Natural killer cell treated with Interleukin-12 subunit alpha and Interleukin-12 subunit beta and Interleukin-15 and Interleukin-18, amount 100 ng/mL, for 72 hours (primary cell): Measurements from ENCODE around the gene SLC39A11. TPM values are rescaled to one million over a fixed set of nuclear protein-coding genes. Genes with fewer than 3 reads are reported as not detected.

Experiments used
- ATAC-seq, 2 donors: fragments of 150-1000 bp; cut with Tn5 transposase in 1 of 2; sonication (Bioruptor Pico), chemical (Tn5 transposase) in 1 of 2; 2 replicates each; pipeline ENCODE4 v1.10.0; 2021
- DNase-seq: peaks from one replicate; pipeline ENCODE4 v3.0.0; 2022; ENCODE audit warnings: low spot score
- H3K27ac Mint-ChIP-seq, 2 donors: 1 replicate in 1 of 2; 2 replicates in 1 of 2; pipeline ENCODE4 v1.8.0; 2022; ENCODE audit warnings: mixed read lengths in 2 of 2, mild to moderate bottlenecking in 1 of 2, moderate library complexity in 1 of 2
- H3K27me3 Mint-ChIP-seq, 2 donors: 1 replicate in 1 of 2; 2 replicates in 1 of 2; pipeline ENCODE4 v1.8.0; 2022; ENCODE audit warnings: mixed read lengths in 2 of 2
- H3K36me3 Mint-ChIP-seq: one replicate; pipeline ENCODE4 v1.8.0; 2022; ENCODE audit warnings: mixed read lengths
- H3K4me1 Mint-ChIP-seq, 2 donors: 1 replicate in 1 of 2; 2 replicates in 1 of 2; pipeline ENCODE4 v1.8.0; 2022; ENCODE audit warnings: low read depth in 2 of 2, mixed read lengths in 2 of 2, mild to moderate bottlenecking in 1 of 2
- H3K4me3 Mint-ChIP-seq: one replicate; pipeline ENCODE4 v1.8.0; 2022; ENCODE audit warnings: mixed read lengths
- H3K9me3 Mint-ChIP-seq: 2 replicates; pipeline ENCODE4 v1.8.0; 2022; ENCODE audit warnings: mixed read lengths
- total RNA-seq, 2 donors: library from RNA; stranded (reverse); gene quantifications; one replicate each; pipeline ENCODE4 v1.2.3, GENCODE V29; 2022

The SLC39A11 gene
- total RNA-seq, 2 donors from 2014 or later: 25.6 to 56.1 TPM

DNA sequence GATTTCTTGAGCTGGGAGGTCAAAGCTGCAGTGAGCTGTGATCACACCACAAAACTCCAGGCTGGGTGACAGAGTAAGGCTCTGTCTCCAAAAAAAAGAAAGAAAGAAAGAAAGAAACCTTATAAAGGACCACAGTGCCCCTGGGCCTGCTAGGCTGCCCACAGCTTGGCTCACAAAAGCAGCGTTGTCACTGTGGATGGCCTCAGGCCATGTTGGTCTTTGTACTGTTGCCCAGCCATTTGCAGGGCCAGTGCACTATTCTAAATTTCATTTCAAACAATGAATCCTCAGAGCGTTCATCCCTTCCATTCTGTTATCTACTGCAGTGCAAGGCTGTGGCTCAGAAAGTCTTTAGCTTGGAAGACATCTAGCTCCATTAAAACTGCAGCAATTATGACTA lies 208.4 kb downstream of the SLC39A11 start:
- DNase-seq: no peak

DNA sequence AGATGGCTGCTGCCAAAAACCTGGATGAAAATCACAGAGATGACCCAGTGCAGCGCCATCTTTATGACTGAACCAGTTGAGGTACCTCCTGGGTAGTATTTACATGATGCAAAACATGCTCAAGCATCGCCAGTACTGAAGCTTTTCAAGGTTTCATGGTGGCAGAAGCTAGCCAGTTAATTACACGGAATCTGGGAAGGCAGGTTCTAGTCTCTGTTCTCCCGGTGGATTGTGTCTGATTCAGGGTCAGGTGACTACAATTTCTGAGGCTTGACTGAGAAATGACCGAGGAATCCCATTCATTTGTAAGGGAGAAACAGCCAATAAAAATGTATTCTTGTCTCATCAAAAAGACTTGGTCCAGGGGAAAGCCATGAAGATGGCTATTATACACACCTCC lies 209.1 kb downstream of the SLC39A11 start:
- ATAC-seq (no peak), DNase-seq (no peak)
- peaks cover 0 to 17% of the 10 kb centered on the region in 2 donors for H3K4me1 Mint-ChIP-seq
- H3K9me3 Mint-ChIP-seq: peaks cover 11% of the 10 kb centered on the region
- H3K36me3 Mint-ChIP-seq: peaks cover 19% of the 10 kb centered on the region
- no peak overlapping the region for H3K4me3 Mint-ChIP-seq
- no peaks in the 10 kb centered on the region for H3K27me3 Mint-ChIP-seq
- no peak overlapping the region for H3K27ac Mint-ChIP-seq

More for the DNA sequence above, 208.4 kb downstream of the SLC39A11 start:
- Mint-ChIP-seq H3K27ac (no peak overlapping the region), H3K36me3 (peaks cover 15% of the 10 kb centered on the region), H3K27me3 (no peaks in the 10 kb centered on the region), H3K4me3 (no peak overlapping the region), H3K4me1 (peaks cover 0 to 17% of the 10 kb centered on the region in 2 donors), H3K9me3 (peaks cover 9% of the 10 kb centered on the region)
- ATAC-seq: no peak

DNA sequence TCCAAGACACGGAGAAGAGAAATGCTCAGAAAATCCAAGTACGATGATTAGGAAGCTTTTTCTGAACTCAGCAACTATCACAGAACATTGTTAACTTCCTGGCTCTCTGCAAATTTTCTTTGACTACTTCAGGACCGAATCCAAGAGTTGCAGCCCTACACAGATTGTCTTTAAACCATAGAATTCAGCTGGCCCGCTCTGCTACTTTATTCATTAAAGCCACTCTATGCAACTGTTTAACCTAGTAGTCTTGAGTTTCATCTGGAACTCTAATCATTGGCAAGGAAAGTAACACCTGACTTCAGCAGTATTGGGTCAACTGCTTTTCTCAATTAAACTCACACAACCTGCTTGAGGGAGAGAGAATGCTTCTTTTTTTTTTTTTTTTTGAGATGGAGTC lies 210.1 kb downstream of the SLC39A11 start:
- Mint-ChIP-seq H3K9me3 (peaks cover 12% of the 10 kb centered on the region), H3K4me1 (peaks cover 0 to 17% of the 10 kb centered on the region in 2 donors), H3K27me3 (no peaks in the 10 kb centered on the region), H3K27ac (no peak overlapping the region), H3K4me3 (no peak overlapping the region), H3K36me3 (peaks cover 24% of the 10 kb centered on the region)
- ATAC-seq (no peak), DNase-seq (no peak)

DNA sequence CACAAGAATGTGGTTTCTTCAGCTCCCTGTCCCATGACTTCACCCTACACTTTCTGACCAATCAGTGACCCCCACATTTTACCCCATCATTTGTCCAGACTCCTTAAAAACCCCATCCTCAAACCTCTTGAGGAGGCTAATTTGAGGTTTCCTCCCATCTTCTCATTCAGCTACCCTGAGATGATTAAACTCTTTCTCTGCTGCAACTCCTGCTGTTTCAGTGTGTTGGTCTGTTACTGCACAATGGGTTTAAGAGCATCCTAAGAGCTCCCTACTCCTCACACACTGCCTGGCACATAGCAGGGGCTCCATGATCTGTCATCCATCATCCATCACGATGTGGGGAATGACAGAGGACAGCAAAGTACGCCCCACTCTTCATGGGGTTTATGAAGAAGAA lies 212.6 kb downstream of the SLC39A11 start:
- no peaks in the 10 kb centered on the region for H3K4me1 Mint-ChIP-seq
- H3K27ac Mint-ChIP-seq: no peak overlapping the region
- H3K36me3 Mint-ChIP-seq: peaks cover 40% of the 10 kb centered on the region
- ATAC-seq (no peak), DNase-seq (no peak)
- H3K27me3 Mint-ChIP-seq: no peaks in the 10 kb centered on the region
- H3K4me3 Mint-ChIP-seq: no peak overlapping the region
- peaks cover 17% of the 10 kb centered on the region for H3K9me3 Mint-ChIP-seq

DNA sequence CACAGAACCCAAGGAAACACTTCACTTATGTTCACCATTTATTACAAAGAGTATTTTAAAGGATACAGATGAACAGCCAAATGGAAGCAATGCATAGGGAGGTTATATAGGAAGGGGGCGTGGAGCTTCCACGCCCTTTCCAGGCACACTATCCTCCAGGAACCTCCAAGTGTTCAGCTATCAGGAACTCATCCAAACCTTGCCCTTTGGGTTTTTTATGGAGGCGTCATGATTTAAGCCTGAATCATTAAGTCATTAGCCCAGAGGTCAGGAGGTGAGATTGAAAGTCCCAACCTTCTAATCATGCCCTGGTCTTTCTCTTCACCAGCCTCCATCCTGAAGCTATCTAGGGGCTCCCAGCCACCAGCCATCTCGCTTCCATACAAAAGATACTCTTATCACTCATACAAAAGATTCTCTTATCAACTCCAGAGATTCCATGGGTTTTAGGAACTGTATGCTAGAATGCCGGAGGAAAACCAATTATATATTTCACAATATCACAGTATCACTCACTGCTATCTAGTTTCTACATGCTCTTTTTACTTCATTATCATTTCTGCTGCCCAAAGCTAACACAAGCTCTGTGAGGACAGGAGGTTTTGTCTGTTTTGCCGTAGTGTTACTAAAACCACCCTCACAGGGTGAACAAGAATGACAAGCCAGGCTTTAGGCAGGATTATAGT lies 213.4 kb downstream of the SLC39A11 start:
- Mint-ChIP-seq H3K4me3 (no peak overlapping the region), H3K4me1 (no peaks in the 10 kb centered on the region), H3K27ac (no peak overlapping the region), H3K9me3 (peaks cover 19% of the 10 kb centered on the region), H3K27me3 (no peaks in the 10 kb centered on the region), H3K36me3 (peaks cover 46% of the 10 kb centered on the region)
- DNase-seq (no peak), ATAC-seq (no peak)

DNA sequence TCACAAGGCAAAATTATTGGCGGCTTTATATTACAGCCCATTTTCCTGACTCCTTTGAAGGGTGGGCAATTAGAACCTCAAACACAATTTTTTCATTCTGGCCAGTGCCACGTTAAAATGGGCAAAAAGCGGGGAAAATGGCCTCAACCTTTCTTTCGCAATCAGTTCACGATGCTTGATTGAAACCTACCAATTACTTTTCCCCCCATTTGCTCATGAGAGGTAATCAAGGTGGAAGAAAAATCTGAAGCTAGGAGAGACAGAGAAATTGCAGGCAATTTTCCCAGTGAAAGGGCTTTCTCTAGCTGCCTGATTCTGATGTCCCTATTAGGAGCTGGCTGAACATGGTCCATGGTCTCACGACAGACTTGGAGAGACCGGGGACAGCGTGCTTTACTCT lies 215.1 kb downstream of the SLC39A11 start:
- no peak for ATAC-seq
- no peaks in the 10 kb centered on the region for H3K27me3 Mint-ChIP-seq
- DNase-seq: no peak
- H3K4me1 Mint-ChIP-seq: peaks cover 0 to 2% of the 10 kb centered on the region in 2 donors
- H3K27ac Mint-ChIP-seq: no peak overlapping the region
- peaks cover 19% of the 10 kb centered on the region for H3K9me3 Mint-ChIP-seq
- H3K4me3 Mint-ChIP-seq: no peak overlapping the region
- H3K36me3 Mint-ChIP-seq: peaks cover 46% of the 10 kb centered on the region

DNA sequence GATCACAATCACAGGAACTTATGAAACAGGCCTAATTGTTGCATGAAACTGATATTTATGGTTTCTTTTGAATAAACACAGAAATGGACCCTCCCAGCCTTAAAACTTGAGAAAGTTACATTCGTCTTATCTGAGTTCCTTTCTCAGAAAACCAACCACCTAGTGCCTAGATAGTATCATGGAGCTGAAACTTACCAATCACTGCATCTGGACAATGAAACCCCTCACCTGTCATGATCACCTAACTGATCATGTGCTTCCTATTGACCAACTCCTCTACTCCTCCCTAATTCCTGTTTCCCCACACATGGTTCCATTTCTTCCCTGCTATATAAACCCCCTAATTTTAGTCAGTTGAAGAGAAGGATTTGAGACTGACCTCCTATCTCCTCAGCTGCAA lies 216.1 kb downstream of the SLC39A11 start:
- peaks cover 46% of the 10 kb centered on the region for H3K36me3 Mint-ChIP-seq
- no peak overlapping the region for H3K4me3 Mint-ChIP-seq
- DNase-seq (no peak), ATAC-seq (no peak)
- peaks cover 19% of the 10 kb centered on the region for H3K9me3 Mint-ChIP-seq
- H3K27me3 Mint-ChIP-seq: no peaks in the 10 kb centered on the region
- peaks cover 0 to 2% of the 10 kb centered on the region in 2 donors for H3K4me1 Mint-ChIP-seq
- H3K27ac Mint-ChIP-seq: no peak overlapping the region

DNA sequence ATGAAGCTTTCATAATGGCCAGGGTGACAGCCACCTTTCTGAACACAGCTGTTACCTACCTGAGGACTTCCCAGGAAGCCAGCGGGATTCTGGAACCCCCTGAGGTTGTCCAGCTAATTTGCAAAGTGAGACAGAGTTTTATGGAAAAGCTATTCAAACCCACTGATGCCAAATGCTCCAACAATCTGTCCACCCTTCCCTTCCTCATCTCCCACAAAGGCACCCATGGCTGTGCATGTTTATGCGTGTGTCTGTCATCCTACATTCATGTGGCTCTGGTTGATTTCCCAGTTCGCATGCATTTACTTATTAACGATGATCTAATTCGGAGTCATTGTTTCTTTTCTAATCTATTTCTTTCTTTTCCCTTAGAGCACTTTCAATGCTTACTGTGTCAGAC lies 217.1 kb downstream of the SLC39A11 start:
- Mint-ChIP-seq H3K27me3 (no peaks in the 10 kb centered on the region), H3K27ac (no peak overlapping the region), H3K4me3 (no peak overlapping the region), H3K9me3 (peaks cover 18% of the 10 kb centered on the region), H3K4me1 (peaks cover 0 to 2% of the 10 kb centered on the region in 2 donors), H3K36me3 (peaks cover 44% of the 10 kb centered on the region)
- ATAC-seq: no peak
- DNase-seq: no peak

DNA sequence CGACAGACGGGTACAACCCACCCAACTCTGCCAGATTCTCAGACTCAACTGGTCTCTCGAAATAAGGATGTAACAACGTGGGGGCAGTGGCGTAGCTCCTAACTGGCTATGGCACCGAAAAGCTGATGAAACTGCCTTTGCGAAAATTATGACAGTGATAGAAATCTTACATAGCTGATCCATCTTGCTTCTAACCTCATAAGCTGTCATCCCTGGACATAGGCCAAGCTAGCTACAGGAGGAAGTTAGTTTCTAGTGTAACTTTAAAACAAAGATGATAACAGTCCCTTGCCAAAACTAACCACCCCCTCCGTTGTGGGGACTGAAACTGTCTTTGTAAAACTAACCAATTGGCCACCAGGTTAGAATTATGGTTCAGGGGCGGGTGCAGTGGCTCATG lies 220.1 kb downstream of the SLC39A11 start:
- peaks cover 7% of the 10 kb centered on the region for H3K9me3 Mint-ChIP-seq
- DNase-seq (no peak), ATAC-seq (no peak)
- peaks cover 22% of the 10 kb centered on the region for H3K36me3 Mint-ChIP-seq
- H3K27ac Mint-ChIP-seq: no peak overlapping the region
- peaks cover 0 to 6% of the 10 kb centered on the region in 2 donors for H3K4me1 Mint-ChIP-seq
- no peaks in the 10 kb centered on the region for H3K27me3 Mint-ChIP-seq
- H3K4me3 Mint-ChIP-seq: no peak overlapping the region

DNA sequence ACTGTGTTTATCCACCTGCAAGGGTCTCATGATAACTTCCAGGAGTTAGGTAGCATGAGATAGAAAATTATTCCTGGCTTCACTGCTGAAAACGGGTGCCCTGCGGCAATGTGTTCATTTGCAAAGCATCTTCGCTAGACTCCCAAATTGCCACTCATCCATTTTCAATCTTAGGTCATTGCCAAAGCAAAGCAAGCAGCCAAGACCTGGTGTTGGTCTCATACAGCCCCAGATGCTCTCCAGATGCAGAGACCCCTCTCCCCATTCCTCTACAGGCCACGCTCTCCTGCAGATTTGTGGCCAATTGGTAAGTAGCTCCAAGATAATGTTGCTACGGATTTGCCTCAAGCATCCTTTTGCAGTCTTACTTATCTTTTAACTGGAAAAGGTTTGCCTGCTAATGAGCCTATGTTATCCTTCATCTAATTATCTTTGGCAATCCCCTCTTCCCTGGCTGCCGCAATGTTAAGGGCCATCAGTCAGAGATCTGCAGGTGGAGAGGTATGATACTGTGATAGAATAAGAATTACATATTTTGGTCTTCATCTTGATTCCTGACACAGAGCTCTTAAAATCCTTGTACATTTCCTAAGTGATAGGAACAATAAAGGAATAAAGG lies 222.0 kb downstream of the SLC39A11 start:
- Mint-ChIP-seq H3K9me3 (peaks cover 3% of the 10 kb centered on the region), H3K4me1 (peaks cover 9 to 15% of the 10 kb centered on the region in 2 donors), H3K4me3 (no peak overlapping the region), H3K27ac (no peak overlapping the region), H3K27me3 (no peaks in the 10 kb centered on the region), H3K36me3 (peaks cover 8% of the 10 kb centered on the region)
- ATAC-seq (no peak), DNase-seq (no peak)

DNA sequence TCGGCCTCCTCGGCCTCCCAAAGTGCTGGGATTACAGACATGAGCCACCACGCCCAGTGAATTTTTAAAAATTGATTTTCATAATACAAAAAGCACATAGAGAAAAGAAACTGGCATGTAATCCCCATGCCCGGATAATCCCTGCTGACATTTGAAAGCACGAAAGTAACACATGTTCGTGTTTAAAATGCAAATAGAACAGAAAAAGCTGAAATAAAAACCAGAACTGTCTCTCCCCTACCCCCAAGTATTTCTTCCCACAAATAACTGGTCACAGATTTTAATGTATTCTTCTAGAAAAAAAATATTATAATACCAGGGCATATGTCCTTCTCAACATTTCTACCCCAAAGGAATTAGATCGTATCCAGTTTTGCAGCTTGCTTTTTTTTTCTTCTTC lies 222.9 kb downstream of the SLC39A11 start:
- H3K9me3 Mint-ChIP-seq: no peaks in the 10 kb centered on the region
- peaks cover 3% of the 10 kb centered on the region for H3K36me3 Mint-ChIP-seq
- DNase-seq (no peak), ATAC-seq (no peak)
- no peak overlapping the region for H3K4me3 Mint-ChIP-seq
- peaks cover 9 to 15% of the 10 kb centered on the region in 2 donors for H3K4me1 Mint-ChIP-seq
- no peaks in the 10 kb centered on the region for H3K27me3 Mint-ChIP-seq
- H3K27ac Mint-ChIP-seq: no peak overlapping the region

DNA sequence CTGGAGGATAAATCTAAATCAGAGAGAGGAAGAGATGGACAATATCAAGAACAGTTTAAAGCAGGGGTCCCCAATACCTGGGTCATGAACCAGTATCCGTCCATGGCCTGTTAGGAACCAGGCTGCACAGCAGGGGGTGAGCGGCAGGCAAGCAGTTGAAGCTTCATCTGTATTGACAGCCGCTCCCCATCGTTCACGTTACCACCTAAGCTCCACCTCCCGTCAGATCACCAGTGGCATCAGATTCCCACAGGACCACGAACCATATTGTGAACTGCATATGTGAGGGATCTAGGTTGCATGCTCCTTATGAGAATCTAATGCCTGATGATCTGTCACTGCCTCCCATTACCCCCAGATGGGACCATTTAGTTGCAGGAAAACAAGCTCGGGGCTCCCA lies 226.5 kb downstream of the SLC39A11 start:
- H3K9me3 Mint-ChIP-seq: no peaks in the 10 kb centered on the region

DNA sequence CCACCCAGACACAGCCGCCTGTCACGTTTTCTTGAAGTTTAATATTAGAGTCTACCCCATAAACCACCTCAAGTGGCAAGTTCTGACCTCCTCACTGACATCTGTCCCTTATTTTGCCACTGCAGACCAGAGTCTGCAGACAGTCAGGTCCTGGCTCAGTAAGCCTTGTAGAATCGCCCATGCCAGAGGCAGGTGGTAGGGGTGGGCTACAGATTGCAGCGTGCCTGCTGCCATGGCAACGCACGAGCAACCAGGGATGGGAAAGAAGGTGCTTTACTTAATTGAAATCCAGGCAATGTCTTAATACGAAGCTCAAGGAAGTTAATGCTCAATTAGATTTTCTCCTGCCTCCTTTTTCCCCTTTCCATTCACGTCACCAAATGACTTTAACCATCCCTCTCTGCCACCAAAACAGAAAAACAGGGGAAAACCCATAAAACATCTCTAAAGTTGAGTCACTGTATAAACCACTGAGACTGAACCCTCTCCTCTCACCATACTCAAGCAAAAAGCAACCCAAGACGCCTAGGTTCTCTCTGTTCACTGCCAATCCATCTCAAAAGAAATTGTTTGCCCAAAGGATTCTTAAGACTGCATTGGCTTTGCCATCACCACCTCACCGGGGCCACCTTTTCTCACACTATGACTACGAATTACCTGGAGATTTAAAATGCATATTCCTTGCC lies 228.8 kb downstream of the SLC39A11 start:
- H3K27ac Mint-ChIP-seq: no peak overlapping the region
- no peak for DNase-seq
- peak in 1 of 2 donors; percentile 70 for ATAC-seq
- no peaks in the 10 kb centered on the region for H3K36me3 Mint-ChIP-seq
- peaks cover 16% of the 10 kb centered on the region in 2 donors for H3K4me1 Mint-ChIP-seq
- H3K9me3 Mint-ChIP-seq: no peaks in the 10 kb centered on the region
- H3K27me3 Mint-ChIP-seq: no peaks in the 10 kb centered on the region
- H3K4me3 Mint-ChIP-seq: no peak overlapping the region

More for the DNA sequence above, 226.5 kb downstream of the SLC39A11 start:
- Mint-ChIP-seq H3K27me3 (no peaks in the 10 kb centered on the region), H3K27ac (peak overlapping the region in 1 of 2 donors; percentile 64), H3K36me3 (no peaks in the 10 kb centered on the region), H3K4me3 (no peak overlapping the region), H3K4me1 (peaks cover 16% of the 10 kb centered on the region in 2 donors)
- DNase-seq (no peak), ATAC-seq (no peak)
